ENCODE results near the gene APOL3.
A peak's percentile ranks its signal among the peaks of the same experiment; 100 is the strongest.
"Not testable (repeated sequence)": the region's sequence is repeated elsewhere in the genome, so short reads cannot be mapped to it uniquely, and the experiment has no call there.

Gene APOL3

GRCh38 chr22:36192542-36192941, 32.0 kb upstream of the APOL3 start:
- DNase-seq, result no peak

- no peak for DNase-seq
Measured at GRCh38 chr22:36191106-36191836, 30.7 kb upstream of the APOL3 start.

- not testable (repeated sequence) for DNase-seq
Measured at GRCh38 chr22:36187862-36188261, 27.3 kb upstream of the APOL3 start.

DNA sequence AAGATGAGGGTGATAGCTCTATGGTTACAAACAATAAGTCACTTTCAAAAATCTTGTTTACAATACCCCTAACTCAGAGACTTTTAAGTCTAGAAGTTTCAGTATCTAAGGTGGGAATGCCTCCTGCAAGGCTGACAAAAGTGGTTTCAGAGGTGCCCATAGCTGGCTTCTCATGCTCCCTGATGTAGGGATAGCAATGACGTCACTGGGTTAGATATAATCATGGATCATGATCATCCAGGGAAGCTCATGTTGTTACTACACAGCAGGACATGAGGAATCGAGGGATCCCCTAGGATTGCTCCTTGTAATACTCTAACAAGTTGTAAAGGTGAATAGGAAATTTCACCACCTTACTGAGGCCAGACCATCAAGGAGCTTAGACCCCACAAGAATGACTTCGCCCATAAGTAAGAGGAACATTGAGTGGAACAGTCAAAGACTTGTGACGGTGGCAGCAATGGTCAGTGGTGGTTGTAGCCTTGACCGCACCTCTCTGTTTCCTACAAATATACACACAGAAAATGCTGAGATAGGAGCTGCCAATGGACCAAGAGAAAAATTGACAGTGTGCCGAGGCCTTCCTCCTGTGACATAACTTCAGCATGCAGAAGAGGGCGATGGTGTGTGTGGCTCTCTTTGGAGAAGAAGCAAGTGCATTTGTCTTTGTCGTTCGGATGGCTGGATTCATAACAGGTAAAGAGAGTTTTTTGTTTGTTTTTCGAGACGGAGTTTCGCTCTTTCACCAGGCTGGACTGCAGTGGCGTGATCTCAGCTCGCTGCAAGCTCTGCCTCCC, 25.5 kb upstream of the APOL3 start:
- no peak for DNase-seq

GRCh38 chr22:36184433-36185025, 24.0 kb upstream of the APOL3 start:
- no peak for DNase-seq

- no peak for DNase-seq
Measured at GRCh38 chr22:36183446-36183845, 22.9 kb upstream of the APOL3 start.

DNA sequence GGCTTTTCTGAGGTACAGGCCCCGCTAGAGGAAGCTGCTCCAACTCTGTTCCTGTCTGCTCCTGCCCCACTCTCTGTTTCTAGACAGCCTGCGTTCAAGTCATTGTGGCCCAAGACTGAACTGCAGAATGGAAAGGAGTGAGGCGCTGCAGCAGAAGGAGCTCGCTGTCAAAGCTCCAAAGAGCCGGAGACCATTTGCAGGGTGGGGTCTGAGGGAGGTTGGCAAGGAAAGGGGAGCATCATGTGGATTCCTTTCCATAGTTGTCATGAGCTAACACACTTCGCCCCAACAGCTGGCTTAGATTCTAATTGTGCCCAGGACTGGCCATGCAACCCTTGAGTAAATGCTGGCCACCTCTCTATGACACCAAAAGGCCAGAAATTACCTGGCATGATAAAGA, 22.3 kb upstream of the APOL3 start:
- no peak for DNase-seq

GRCh38 chr22:36182056-36182455, 21.5 kb upstream of the APOL3 start:
- no peak for DNase-seq

DNA sequence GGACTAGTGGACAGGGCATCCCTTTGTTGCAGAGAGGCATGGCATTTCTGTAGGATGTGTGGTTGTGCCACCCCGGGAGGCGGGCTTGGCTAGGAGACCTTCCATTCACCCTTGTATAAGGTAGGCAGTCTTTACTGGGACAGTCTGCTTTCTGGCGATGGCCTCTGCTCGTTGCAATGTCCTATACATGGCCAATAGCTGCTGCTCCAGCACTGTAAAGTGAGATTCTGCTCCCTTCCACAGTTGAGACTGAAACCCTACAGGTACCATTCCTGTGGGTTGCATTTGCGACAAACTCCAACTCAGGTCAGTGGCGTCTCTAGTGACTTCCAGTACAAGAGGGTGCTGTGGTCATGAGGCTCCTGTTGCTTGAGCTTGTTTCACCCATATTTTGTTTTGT, 20.4 kb upstream of the APOL3 start:
- no peak for DNase-seq

GRCh38 chr22:36180038-36180880, 19.7 kb upstream of the APOL3 start:
- peak; percentile 91 for DNase-seq

GRCh38 chr22:36177160-36177559, 16.6 kb upstream of the APOL3 start:
- no peak for DNase-seq

DNA sequence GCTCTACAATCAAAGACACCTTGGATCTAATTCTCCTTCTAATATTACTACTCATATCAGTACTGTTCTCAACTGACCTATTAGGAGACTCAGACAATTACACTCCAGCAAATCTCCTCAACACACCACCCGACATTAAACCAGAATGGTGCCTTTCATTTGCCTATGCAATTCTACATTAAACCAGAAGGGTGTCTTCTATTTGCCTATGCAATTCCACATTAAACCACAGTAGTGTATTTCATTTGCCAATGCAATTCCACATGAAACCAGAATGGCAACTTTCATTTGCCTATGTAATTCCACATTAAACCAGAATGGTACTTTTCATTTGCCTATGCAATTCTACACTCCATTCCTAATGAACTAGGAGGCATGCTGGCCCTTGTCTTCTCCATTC, 15.3 kb upstream of the APOL3 start:
- DNase-seq, result no peak

- DNase-seq, result no peak
Measured at GRCh38 chr22:36171941-36172340, 11.4 kb upstream of the APOL3 start.

- no peak for DNase-seq
Measured at GRCh38 chr22:36166518-36167220, 6.1 kb upstream of the APOL3 start.

DNA sequence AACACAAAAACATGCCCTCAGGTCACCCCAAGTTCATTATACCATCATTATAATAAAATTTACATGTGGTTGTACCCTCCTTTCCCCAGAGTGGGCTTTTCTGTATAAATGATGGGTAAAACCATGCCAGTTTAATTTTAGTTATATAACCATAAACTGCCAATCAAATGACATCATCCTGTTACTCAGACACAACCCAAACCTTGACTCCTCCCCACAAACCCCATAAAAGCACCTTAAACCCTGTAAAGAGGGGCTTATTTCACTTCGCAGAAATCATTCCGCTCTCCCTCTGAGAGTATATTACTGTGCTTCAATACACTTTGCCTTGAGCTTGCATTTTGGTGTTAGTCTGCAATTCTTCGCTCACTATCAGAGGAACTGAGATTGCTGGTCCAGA, 5.5 kb upstream of the APOL3 start:
- no peak for DNase-seq

DNA sequence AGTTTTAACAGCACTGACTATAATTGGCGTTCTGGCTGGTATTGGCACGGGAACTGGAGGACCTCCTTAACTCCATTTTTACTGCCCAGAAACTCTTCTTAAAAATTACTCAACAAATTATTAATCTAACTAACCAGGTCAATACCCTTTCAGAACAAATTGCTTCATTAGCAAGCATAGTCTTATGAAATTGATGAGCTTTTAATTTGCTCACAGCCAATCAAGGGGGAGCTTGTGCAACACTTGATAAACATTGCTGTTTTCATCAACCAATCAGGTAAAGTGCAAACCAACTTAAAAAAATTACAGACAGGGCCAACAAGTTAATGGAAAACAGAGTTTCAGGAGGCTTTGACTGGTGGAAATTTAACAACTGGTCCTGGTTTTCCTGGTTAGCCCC, 4.6 kb upstream of the APOL3 start:
- DNase-seq, result no peak

DNA sequence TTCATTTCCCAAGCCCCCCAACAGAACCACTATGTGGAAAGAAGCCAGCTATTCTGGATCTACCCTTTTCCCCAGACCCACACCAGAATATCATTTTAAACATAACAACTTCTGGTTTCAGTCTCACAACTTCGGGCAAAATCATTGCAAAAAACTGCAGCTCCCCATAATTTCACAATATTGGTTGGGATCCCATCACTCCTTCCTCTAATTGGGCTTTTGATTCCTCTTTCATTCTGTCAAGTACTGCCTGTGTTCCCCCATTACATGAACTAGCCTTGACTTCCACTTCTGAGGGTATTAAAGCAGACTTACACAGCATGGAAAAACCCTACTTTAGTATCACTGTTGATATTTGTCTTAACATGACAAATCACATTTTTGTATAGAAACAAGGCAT, 4.1 kb upstream of the APOL3 start:
- DNase-seq, result no peak

- no peak for DNase-seq
Measured at GRCh38 chr22:36163497-36163896, 2.9 kb upstream of the APOL3 start.

GRCh38 chr22:36162127-36163034, 1.8 kb upstream of the APOL3 start:
- DNase-seq, result no peak

DNA sequence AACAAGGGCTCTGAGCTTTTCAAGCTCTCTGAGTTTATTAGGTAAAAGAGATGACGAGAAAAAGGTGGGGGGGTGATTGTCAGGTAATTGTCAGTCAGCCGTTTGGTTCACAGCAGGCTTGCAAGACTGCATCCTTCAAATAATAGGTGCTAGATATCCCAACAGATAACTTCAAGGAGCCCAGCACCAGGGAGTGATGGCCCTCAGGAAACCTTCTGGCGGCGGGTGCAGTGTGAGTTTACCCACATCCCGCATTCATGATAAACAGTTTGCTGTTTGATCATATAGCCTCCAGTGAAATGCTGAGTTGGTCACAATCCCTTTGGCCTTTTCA, 1.2 kb upstream of the APOL3 start:
- not testable (repeated sequence) for DNase-seq

All from activated CD8-positive, alpha-beta memory T cell treated with anti-CD3 and anti-CD28 coated beads, Interleukin-2, amount 50 U/mL, for 4 hours (primary cell).